GM19035 (cell line): Measurements from ENCODE around the gene HIF3A.

Experiments
- ATAC-seq: cut with Tn5 transposase; IDR thresholded peaks from one replicate; pipeline ENCODE4 v1.9.1; 2021; ENCODE audit not compliant: unreplicated experiment

HIF3A gene

GRCh38 chr19:46326608-46327007, 29.8 kb downstream of the HIF3A start:
- ATAC-seq = no peak

- ATAC-seq = no peak
Measured at GRCh38 chr19:46328079-46328478, 31.2 kb downstream of the HIF3A start.

GRCh38 chr19:46330319-46330918, 33.6 kb downstream of the HIF3A start:
- no peak for ATAC-seq

GRCh38 chr19:46337487-46337886, 40.6 kb downstream of the HIF3A start:
- ATAC-seq = no peak

- ATAC-seq = no peak
Measured at GRCh38 chr19:46339446-46339845, 42.6 kb downstream of the HIF3A start.

- no peak for ATAC-seq
Measured at GRCh38 chr19:46340051-46340659, 43.3 kb downstream of the HIF3A start.

GRCh38 chr19:46341937-46342336, 45.1 kb downstream of the HIF3A start:
- ATAC-seq = no peak

GRCh38 chr19:46344363-46344762, 47.5 kb downstream of the HIF3A start:
- ATAC-seq = no peak

- no peak for ATAC-seq
Measured at GRCh38 chr19:46345157-46345556, 48.3 kb downstream of the HIF3A start.

GRCh38 chr19:46346821-46347571, 50.2 kb downstream of the HIF3A start, which contains the start of gene PPP5C:
Gene PPP5C, plus strand, starts transcription at chr19:46347087. Its CDS starts 10 bp downstream, at chr19:46347097.
- peak; percentile 64 for ATAC-seq

- ATAC-seq = no peak
Measured at GRCh38 chr19:46347572-46347883, 50.7 kb downstream of the HIF3A start.

- no peak for ATAC-seq
Measured at GRCh38 chr19:46347985-46348384, 51.1 kb downstream of the HIF3A start.

- no peak for ATAC-seq
Measured at GRCh38 chr19:46349311-46349993, 52.6 kb downstream of the HIF3A start.

GRCh38 chr19:46350029-46350757, 53.4 kb downstream of the HIF3A start:
- ATAC-seq = no peak

GRCh38 chr19:46350758-46351159, 53.9 kb downstream of the HIF3A start:
- ATAC-seq = no peak

- no peak for ATAC-seq
Measured at GRCh38 chr19:46351241-46352041, 54.6 kb downstream of the HIF3A start.

- ATAC-seq = no peak
Measured at GRCh38 chr19:46353730-46354528, 57.1 kb downstream of the HIF3A start.

GRCh38 chr19:46355234-46356148, 58.6 kb downstream of the HIF3A start:
- no peak for ATAC-seq
